HEK293T (cell line): ENCODE results near the gene CBFA2T2.

Experiments used
- ARNT ChIP-seq: fragments of 450-650 bp; IDR thresholded peaks from 2 replicates; pipeline ENCODE4 v1.6.1; 2017; ENCODE audit warnings: mild to moderate bottlenecking
- BHLHE40 ChIP-seq: fragments of 450-650 bp; IDR thresholded peaks from 2 replicates; pipeline ENCODE4 v1.6.1; 2016; ENCODE audit warnings: mild to moderate bottlenecking, moderate library complexity, borderline replicate concordance
- CTBP1 ChIP-seq: fragments of 450-650 bp; IDR thresholded peaks from 2 replicates; pipeline ENCODE4 v1.6.1; 2016; ENCODE audit warnings: borderline replicate concordance
- FOXA1 ChIP-seq: fragments of 450-650 bp; IDR thresholded peaks from 2 replicates; pipeline ENCODE4 v1.6.1; 2016; ENCODE audit warnings: mild to moderate bottlenecking
- FOXK2 ChIP-seq: fragments of 450-650 bp; IDR thresholded peaks from 2 replicates; pipeline ENCODE4 v1.6.1; 2016; ENCODE audit warnings: mild to moderate bottlenecking
- HDGF ChIP-seq: fragments of 450-650 bp; IDR thresholded peaks from 2 replicates; pipeline ENCODE4 v1.6.1; 2017; ENCODE audit warnings: antibody characterized with exemption, borderline replicate concordance
- LEF1 ChIP-seq: fragments of 450-650 bp; IDR thresholded peaks from 2 replicates; pipeline ENCODE4 v1.6.1; 2017; ENCODE audit warnings: mild to moderate bottlenecking, borderline replicate concordance
- NFRKB ChIP-seq: fragments of 450-650 bp; IDR thresholded peaks from 2 replicates; pipeline ENCODE4 v1.6.1; 2016; ENCODE audit warnings: mild to moderate bottlenecking, moderate library complexity
- SP1 ChIP-seq: fragments of 450-650 bp; IDR thresholded peaks from 2 replicates; pipeline ENCODE4 v1.6.1; 2017
- TF ChIP-seq, protein P1 (sequence below): fragments of 450-650 bp; IDR thresholded peaks from 2 replicates; pipeline ENCODE4 v1.6.1; 2016

DNA sequence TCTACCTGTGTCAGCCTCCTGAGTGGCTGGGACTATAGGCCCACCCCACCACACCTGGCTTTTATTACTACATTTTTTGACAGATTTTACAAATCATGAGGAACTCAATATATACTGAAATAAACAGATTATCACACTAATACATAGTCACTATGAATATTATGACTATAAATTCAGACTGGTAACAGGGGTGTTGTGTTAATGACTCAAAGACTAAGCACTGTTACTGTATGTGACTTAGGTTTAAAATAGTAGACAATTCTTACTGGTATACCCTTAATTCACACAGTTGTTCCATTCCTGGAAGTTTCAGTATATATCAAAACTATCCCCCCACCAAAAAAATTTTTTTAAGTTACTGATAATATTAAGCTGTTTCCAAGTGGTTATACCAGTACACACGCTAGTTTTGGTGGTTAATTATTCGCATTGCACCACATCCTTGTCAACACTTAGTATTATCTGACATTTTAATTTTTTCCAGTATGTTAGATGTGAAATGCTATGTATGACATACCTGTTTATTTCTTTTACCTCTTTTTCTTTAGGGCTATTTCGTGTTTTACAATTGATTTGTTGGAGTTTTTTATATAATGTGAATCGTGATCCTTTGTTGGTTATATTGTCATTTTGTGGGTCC, 137.8 kb downstream of the CBFA2T2 start:
- TF ChIP-seq NFRKB (no peak), SP1 (no peak), FOXA1 (no peak), BHLHE40 (no peak), HDGF (no peak), LEF1 (no peak), CTBP1 (no peak), FOXK2 (no peak), ARNT (no peak)
- TF ChIP-seq, protein P1, sequence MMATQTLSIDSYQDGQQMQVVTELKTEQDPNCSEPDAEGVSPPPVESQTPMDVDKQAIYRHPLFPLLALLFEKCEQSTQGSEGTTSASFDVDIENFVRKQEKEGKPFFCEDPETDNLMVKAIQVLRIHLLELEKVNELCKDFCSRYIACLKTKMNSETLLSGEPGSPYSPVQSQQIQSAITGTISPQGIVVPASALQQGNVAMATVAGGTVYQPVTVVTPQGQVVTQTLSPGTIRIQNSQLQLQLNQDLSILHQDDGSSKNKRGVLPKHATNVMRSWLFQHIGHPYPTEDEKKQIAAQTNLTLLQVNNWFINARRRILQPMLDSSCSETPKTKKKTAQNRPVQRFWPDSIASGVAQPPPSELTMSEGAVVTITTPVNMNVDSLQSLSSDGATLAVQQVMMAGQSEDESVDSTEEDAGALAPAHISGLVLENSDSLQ: no peak
